Measurements from ENCODE around the gene RGS19.

Gene RGS19

DNA sequence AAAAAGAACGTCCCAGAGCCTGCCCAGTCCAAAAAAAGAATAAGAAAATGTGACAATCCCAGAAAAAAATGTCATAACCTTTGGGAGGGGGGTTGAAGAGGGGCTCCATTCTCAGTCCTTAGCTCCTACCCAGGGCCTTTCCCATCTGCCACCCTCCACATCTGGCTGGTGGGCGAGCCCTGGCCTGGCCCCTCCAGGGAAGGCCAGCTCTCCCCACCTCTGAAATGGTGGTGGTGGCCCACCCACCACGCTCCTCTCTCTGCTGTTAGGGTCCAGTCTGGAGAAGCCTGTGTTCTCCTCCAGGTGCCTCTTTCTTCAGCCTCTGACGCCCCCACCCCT is 415 bp downstream of the RGS19 start:
- TF ChIP-seq LEF1 (IDR thresholded peaks at IDR 0.05; ENCODE audit: borderline replicate concordance): no peak
- no peak for TF ChIP-seq FOXA1 (IDR thresholded peaks at IDR 0.05)
- TF ChIP-seq L3MBTL2 (conservative IDR thresholded peaks at IDR 0.05): no peak
- TF ChIP-seq HDGF (IDR thresholded peaks at IDR 0.05; ENCODE audit: borderline replicate concordance): no peak
- TF ChIP-seq FOXM1 (IDR thresholded peaks at IDR 0.05; ENCODE audit: borderline replicate concordance): no peak
- no peak for TF ChIP-seq CTBP1 (IDR thresholded peaks at IDR 0.05; ENCODE audit: borderline replicate concordance)
- no peak for TF ChIP-seq ARNT (IDR thresholded peaks at IDR 0.05)
- TF ChIP-seq ZNF384 (IDR thresholded peaks at IDR 0.05): no peak
- no peak for TF ChIP-seq ELF4 (IDR thresholded peaks at IDR 0.05)
- TF ChIP-seq, protein P1, sequence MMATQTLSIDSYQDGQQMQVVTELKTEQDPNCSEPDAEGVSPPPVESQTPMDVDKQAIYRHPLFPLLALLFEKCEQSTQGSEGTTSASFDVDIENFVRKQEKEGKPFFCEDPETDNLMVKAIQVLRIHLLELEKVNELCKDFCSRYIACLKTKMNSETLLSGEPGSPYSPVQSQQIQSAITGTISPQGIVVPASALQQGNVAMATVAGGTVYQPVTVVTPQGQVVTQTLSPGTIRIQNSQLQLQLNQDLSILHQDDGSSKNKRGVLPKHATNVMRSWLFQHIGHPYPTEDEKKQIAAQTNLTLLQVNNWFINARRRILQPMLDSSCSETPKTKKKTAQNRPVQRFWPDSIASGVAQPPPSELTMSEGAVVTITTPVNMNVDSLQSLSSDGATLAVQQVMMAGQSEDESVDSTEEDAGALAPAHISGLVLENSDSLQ (IDR thresholded peaks at IDR 0.05): no peak
- ChIA-PET POLR2A (interaction anchor here (1.0 to 5.3 kb wide), 3 partner anchors 12 to 17 kb away, joined by 3 to 38 read pairs (median 5); partner anchors contain the start of gene TCEA2), CTCF (interaction anchor here (1.3 to 1.7 kb wide), 2 partner anchors 9 to 40 kb away, joined by 5 read pairs; no protein-coding TSS in a partner anchor)

DNA sequence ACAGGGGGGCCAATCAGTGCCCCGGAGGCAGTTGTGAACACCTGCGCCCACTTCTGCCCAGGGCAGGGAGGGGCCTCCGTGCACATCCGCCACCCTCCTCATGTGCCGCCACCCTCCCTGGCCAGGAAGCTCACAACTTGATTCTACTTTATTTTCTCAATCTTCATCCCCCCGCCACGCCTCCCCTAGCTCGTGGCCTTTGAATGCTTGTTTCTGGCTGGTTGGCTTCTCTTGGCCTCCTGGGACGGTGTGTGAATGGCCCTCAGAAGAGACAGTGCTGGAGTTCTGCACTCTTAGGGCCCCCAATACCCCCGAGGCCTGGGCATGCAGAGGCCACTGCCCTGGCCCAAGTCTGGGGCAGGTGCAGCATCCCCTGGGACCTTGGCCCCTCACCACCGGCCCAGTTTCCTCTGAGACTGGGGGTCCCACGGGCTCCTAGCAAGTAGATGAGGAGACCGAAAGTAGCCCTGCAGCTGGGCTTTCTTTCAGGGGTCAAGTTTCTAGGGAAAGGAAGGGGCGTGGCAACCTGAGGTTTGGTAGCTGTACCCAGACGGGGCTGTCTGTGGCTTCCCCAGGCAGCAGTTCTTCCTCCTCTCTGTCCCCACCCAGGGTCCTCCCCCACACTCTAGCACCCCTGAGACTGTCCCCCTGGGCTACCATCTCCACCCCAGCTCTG is 1.3 kb downstream of the RGS19 start:
- CTCF ChIA-PET: interaction anchor here (0.6 kb wide), 1 partner anchor 48 kb away, joined by 3 read pairs; no protein-coding TSS in a partner anchor
- POLR2A ChIA-PET: interaction anchor here (1.0 to 5.3 kb wide), 2 partner anchors 11 to 16 kb away, joined by 3 to 38 read pairs; partner anchors contain the start of gene TCEA2
- no peak for TF ChIP-seq FOXM1 (IDR thresholded peaks at IDR 0.05; ENCODE audit: borderline replicate concordance)
- TF ChIP-seq LEF1 (IDR thresholded peaks at IDR 0.05; ENCODE audit: borderline replicate concordance): no peak
- TF ChIP-seq SUZ12 (IDR thresholded peaks at IDR 0.05): no peak
- no peak for TF ChIP-seq SP1 (IDR thresholded peaks at IDR 0.05)
- TF ChIP-seq BHLHE40 (IDR thresholded peaks at IDR 0.05; ENCODE audit: borderline replicate concordance): no peak
- no peak for TF ChIP-seq NFRKB (IDR thresholded peaks at IDR 0.05)
- no peak for TF ChIP-seq FOXA1 (IDR thresholded peaks at IDR 0.05)
- no peak for DNase-seq (ENCODE audit: extremely low spot score)

More for the DNA sequence above, 415 bp downstream of the RGS19 start:
- DNase-seq (ENCODE audit: extremely low spot score): no peak

- no peak for DNase-seq (ENCODE audit: extremely low spot score)
- POLR2A ChIA-PET: interaction anchor here (5.3 kb wide), 1 partner anchor 15 kb away, joined by 38 read pairs; the partner anchor contains the start of gene TCEA2
- TF ChIP-seq, protein P1 (IDR thresholded peaks at IDR 0.05): no peak
- no peak for TF ChIP-seq ELF4 (IDR thresholded peaks at IDR 0.05)
- TF ChIP-seq LEF1 (IDR thresholded peaks at IDR 0.05; ENCODE audit: borderline replicate concordance): no peak
- TF ChIP-seq L3MBTL2 (conservative IDR thresholded peaks at IDR 0.05): no peak
- TF ChIP-seq NFRKB (IDR thresholded peaks at IDR 0.05): no peak
- no peak for TF ChIP-seq ZNF384 (IDR thresholded peaks at IDR 0.05)
- no peak for TF ChIP-seq SUZ12 (IDR thresholded peaks at IDR 0.05)
- TF ChIP-seq FOXK2 (IDR thresholded peaks at IDR 0.05): no peak
- CTCF ChIA-PET: no interaction called here
These were observed 1.8 kb downstream of the RGS19 start for GRCh38 chr20:64077541-64077875.

DNA sequence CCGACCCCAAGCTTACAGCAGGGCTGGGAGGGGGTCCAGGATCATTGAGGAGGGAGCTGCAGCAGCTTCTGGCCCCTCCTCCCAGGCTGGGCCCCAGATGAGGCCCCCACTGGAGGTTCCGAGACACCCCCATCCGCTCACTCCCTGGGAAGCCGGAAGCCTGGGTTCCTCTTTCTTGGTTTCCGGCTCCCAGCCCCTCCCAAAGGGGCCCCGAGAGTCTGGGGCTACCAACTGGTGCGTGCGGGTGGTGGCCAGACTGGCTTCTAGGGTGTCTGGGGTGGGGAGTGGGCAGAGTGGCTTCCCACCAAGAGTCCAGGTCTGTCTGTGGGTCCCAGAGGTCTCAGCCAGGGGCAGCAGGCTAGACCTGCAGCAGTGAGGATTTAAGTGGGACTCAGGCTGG is 2.2 kb downstream of the RGS19 start:
- DNase-seq (ENCODE audit: extremely low spot score): no peak
- ChIA-PET POLR2A (no interaction called here), CTCF (no interaction called here)
- TF ChIP-seq TARDBP (IDR thresholded peaks at IDR 0.05) (no peak), LEF1 (IDR thresholded peaks at IDR 0.05; ENCODE audit: borderline replicate concordance) (no peak), FOXA1 (IDR thresholded peaks at IDR 0.05) (no peak), ARNT (IDR thresholded peaks at IDR 0.05) (no peak), BHLHE40 (IDR thresholded peaks at IDR 0.05; ENCODE audit: borderline replicate concordance) (no peak)
- TF ChIP-seq, protein P1 (IDR thresholded peaks at IDR 0.05): no peak

- ChIA-PET CTCF (no interaction called here), POLR2A (interaction anchor here (1.1 kb wide), 1 partner anchor 14 kb away, joined by 4 read pairs; the partner anchor contains the start of gene TCEA2)
- no peak for TF ChIP-seq ARNT (IDR thresholded peaks at IDR 0.05)
- no peak for TF ChIP-seq SP1 (IDR thresholded peaks at IDR 0.05)
- TF ChIP-seq HDGF (IDR thresholded peaks at IDR 0.05; ENCODE audit: borderline replicate concordance): no peak
- DNase-seq (ENCODE audit: extremely low spot score): no peak
These were observed 3.0 kb downstream of the RGS19 start for GRCh38 chr20:64076061-64076997.

DNA sequence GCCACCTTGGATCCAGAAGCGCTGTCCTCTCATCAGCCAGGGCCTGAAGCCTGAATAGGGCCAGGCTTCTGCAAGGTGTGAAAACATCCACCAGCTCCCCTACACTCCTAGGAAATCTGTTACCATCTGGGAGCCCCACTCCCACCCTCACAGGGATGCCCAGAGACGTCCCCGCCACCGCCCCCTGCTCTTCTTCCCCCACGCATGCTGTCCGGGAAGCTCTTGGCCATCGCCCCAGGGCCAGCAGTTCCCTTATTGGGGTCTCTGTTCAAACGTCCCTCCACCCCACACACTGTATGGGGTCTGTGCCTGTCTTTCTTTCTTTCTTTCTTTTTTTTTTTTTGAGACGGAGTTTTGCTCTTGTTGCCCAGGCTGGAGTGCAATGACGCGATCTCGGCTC is 3.8 kb downstream of the RGS19 start:
- CTCF ChIA-PET: no interaction called here
- POLR2A ChIA-PET: interaction anchor here (1.1 kb wide), 1 partner anchor 13 kb away, joined by 4 read pairs; the partner anchor contains the start of gene TCEA2
- DNase-seq (ENCODE audit: extremely low spot score): no peak
- TF ChIP-seq SP1 (IDR thresholded peaks at IDR 0.05) (no peak), FOXK2 (IDR thresholded peaks at IDR 0.05) (no peak), L3MBTL2 (conservative IDR thresholded peaks at IDR 0.05) (no peak), BHLHE40 (IDR thresholded peaks at IDR 0.05; ENCODE audit: borderline replicate concordance) (no peak), TARDBP (IDR thresholded peaks at IDR 0.05) (no peak), LEF1 (IDR thresholded peaks at IDR 0.05; ENCODE audit: borderline replicate concordance) (no peak), CTBP1 (IDR thresholded peaks at IDR 0.05; ENCODE audit: borderline replicate concordance) (no peak), SUZ12 (IDR thresholded peaks at IDR 0.05) (no peak), FOXM1 (IDR thresholded peaks at IDR 0.05; ENCODE audit: borderline replicate concordance) (no peak), ELF4 (IDR thresholded peaks at IDR 0.05) (no peak), ARNT (IDR thresholded peaks at IDR 0.05) (no peak), FOXA1 (IDR thresholded peaks at IDR 0.05) (no peak), HDGF (IDR thresholded peaks at IDR 0.05; ENCODE audit: borderline replicate concordance) (no peak), NFRKB (IDR thresholded peaks at IDR 0.05) (no peak), ZNF384 (IDR thresholded peaks at IDR 0.05) (no peak)
- TF ChIP-seq, protein P1 (IDR thresholded peaks at IDR 0.05): no peak

All from HEK293T (cell line).